HG03378 (cell line): ENCODE measurements around the gene DNAH12.

Experiments used
- ATAC-seq: cut with Tn5 transposase; IDR thresholded peaks from one replicate; pipeline ENCODE4 v1.9.1; 2021; ENCODE audit warnings: mild to moderate bottlenecking, moderate library complexity; ENCODE audit not compliant: unreplicated experiment

Gene DNAH12

GRCh38 chr3:57244946-57245345 is 299.2 kb downstream of the DNAH12 start:
- ATAC-seq, result no peak
